Measurements from ENCODE around the gene MED7.

MED7 gene

GRCh38 chr5:157137691-157138090, 5.0 kb downstream of the MED7 start:
- no peaks in the 10 kb centered on the region for H3K27me3 ChIP-seq (ENCODE audit: control insufficient read depth in 1 of 2, insufficient read depth in 2 of 2, low read length in 2 of 2)
- H3K4me3 ChIP-seq (ENCODE audit: low read depth in 1 of 2, low read length in 2 of 2) = no peak overlapping the region
- no peak overlapping the region for H3K27ac ChIP-seq (ENCODE audit: low read depth, low read length)
- no peaks in the 10 kb centered on the region for H3K9me3 ChIP-seq (ENCODE audit: control insufficient read depth in 1 of 2, low read length in 2 of 2)
- H3K4me1 ChIP-seq (ENCODE audit: control insufficient read depth in 1 of 2, insufficient read depth in 2 of 2, low read length in 2 of 2) = peaks cover 0 to 13% of the 10 kb centered on the region in 2 donors
- peaks cover 4 to 22% of the 10 kb centered on the region in 2 donors for H3K36me3 ChIP-seq (ENCODE audit: control insufficient read depth in 1 of 2, insufficient read depth in 2 of 2, low read length in 2 of 2)
- no peak overlapping the region for H3K9ac ChIP-seq (ENCODE audit: low read depth in 1 of 2, low read length in 2 of 2)

DNA sequence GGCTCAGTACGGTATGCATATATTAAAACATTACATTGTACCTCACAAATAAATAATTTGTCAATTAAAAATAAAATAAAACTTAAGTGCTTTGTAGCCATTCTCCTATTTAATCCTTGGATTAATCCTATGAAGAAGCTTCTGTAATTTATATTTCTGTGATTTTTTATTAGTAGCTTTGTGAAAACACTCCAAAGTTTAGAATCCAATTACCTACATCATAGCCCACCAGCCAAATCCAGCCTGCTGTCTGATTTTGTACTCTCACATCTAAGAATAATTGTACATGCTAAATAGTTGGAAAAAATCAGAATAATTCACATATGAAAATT, 10.4 kb downstream of the MED7 start:
- H3K9me3 ChIP-seq (ENCODE audit: control insufficient read depth in 1 of 2, low read length in 2 of 2) = no peaks in the 10 kb centered on the region
- no peaks in the 10 kb centered on the region for H3K27me3 ChIP-seq (ENCODE audit: control insufficient read depth in 1 of 2, insufficient read depth in 2 of 2, low read length in 2 of 2)
- H3K4me1 ChIP-seq (ENCODE audit: control insufficient read depth in 1 of 2, insufficient read depth in 2 of 2, low read length in 2 of 2) = no peaks in the 10 kb centered on the region
- H3K36me3 ChIP-seq (ENCODE audit: control insufficient read depth in 1 of 2, insufficient read depth in 2 of 2, low read length in 2 of 2) = peaks cover 0 to 6% of the 10 kb centered on the region in 2 donors
- no peak overlapping the region for H3K9ac ChIP-seq (ENCODE audit: low read depth in 1 of 2, low read length in 2 of 2)
- H3K4me3 ChIP-seq (ENCODE audit: low read depth in 1 of 2, low read length in 2 of 2) = no peak overlapping the region
- H3K27ac ChIP-seq (ENCODE audit: low read depth, low read length) = no peak overlapping the region

- Histone ChIP-seq H3K27ac (ENCODE audit: low read depth, low read length) (no peak overlapping the region), H3K27me3 (ENCODE audit: control insufficient read depth in 1 of 2, insufficient read depth in 2 of 2, low read length in 2 of 2) (no peaks in the 10 kb centered on the region), H3K36me3 (ENCODE audit: control insufficient read depth in 1 of 2, insufficient read depth in 2 of 2, low read length in 2 of 2) (no peaks in the 10 kb centered on the region), H3K9ac (ENCODE audit: low read depth in 1 of 2, low read length in 2 of 2) (no peak overlapping the region), H3K9me3 (ENCODE audit: control insufficient read depth in 1 of 2, low read length in 2 of 2) (no peaks in the 10 kb centered on the region), H3K4me3 (ENCODE audit: low read depth in 1 of 2, low read length in 2 of 2) (no peak overlapping the region), H3K4me1 (ENCODE audit: control insufficient read depth in 1 of 2, insufficient read depth in 2 of 2, low read length in 2 of 2) (no peaks in the 10 kb centered on the region)
These were observed 11.7 kb downstream of the MED7 start for GRCh38 chr5:157130925-157131324.

GRCh38 chr5:157121709-157122108, 21.0 kb downstream of the MED7 start:
- Histone ChIP-seq H3K4me3 (ENCODE audit: low read depth in 1 of 2, low read length in 2 of 2) (no peak overlapping the region), H3K9ac (ENCODE audit: low read depth in 1 of 2, low read length in 2 of 2) (no peak overlapping the region), H3K36me3 (ENCODE audit: control insufficient read depth in 1 of 2, insufficient read depth in 2 of 2, low read length in 2 of 2) (no peaks in the 10 kb centered on the region), H3K9me3 (ENCODE audit: control insufficient read depth in 1 of 2, low read length in 2 of 2) (peaks cover 0 to 4% of the 10 kb centered on the region in 2 donors), H3K27ac (ENCODE audit: low read depth, low read length) (no peak overlapping the region), H3K4me1 (ENCODE audit: control insufficient read depth in 1 of 2, insufficient read depth in 2 of 2, low read length in 2 of 2) (no peaks in the 10 kb centered on the region), H3K27me3 (ENCODE audit: control insufficient read depth in 1 of 2, insufficient read depth in 2 of 2, low read length in 2 of 2) (no peaks in the 10 kb centered on the region)

GRCh38 chr5:157120102-157120501, 22.6 kb downstream of the MED7 start:
- no peak overlapping the region for H3K27ac ChIP-seq (ENCODE audit: low read depth, low read length)
- H3K4me1 ChIP-seq (ENCODE audit: control insufficient read depth in 1 of 2, insufficient read depth in 2 of 2, low read length in 2 of 2) = no peaks in the 10 kb centered on the region
- peaks cover 0 to 4% of the 10 kb centered on the region in 2 donors for H3K9me3 ChIP-seq (ENCODE audit: control insufficient read depth in 1 of 2, low read length in 2 of 2)
- no peaks in the 10 kb centered on the region for H3K27me3 ChIP-seq (ENCODE audit: control insufficient read depth in 1 of 2, insufficient read depth in 2 of 2, low read length in 2 of 2)
- H3K9ac ChIP-seq (ENCODE audit: low read depth in 1 of 2, low read length in 2 of 2) = no peak overlapping the region
- H3K36me3 ChIP-seq (ENCODE audit: control insufficient read depth in 1 of 2, insufficient read depth in 2 of 2, low read length in 2 of 2) = no peaks in the 10 kb centered on the region
- no peak overlapping the region for H3K4me3 ChIP-seq (ENCODE audit: low read depth in 1 of 2, low read length in 2 of 2)

GRCh38 chr5:157116483-157116954, 26.1 kb downstream of the MED7 start:
- Histone ChIP-seq H3K9ac (ENCODE audit: low read depth in 1 of 2, low read length in 2 of 2) (no peak overlapping the region), H3K27me3 (ENCODE audit: control insufficient read depth in 1 of 2, insufficient read depth in 2 of 2, low read length in 2 of 2) (no peaks in the 10 kb centered on the region), H3K36me3 (ENCODE audit: control insufficient read depth in 1 of 2, insufficient read depth in 2 of 2, low read length in 2 of 2) (no peaks in the 10 kb centered on the region), H3K9me3 (ENCODE audit: control insufficient read depth in 1 of 2, low read length in 2 of 2) (peaks cover 0 to 4% of the 10 kb centered on the region in 2 donors), H3K4me3 (ENCODE audit: low read depth in 1 of 2, low read length in 2 of 2) (no peak overlapping the region), H3K27ac (ENCODE audit: low read depth, low read length) (no peak overlapping the region), H3K4me1 (ENCODE audit: control insufficient read depth in 1 of 2, insufficient read depth in 2 of 2, low read length in 2 of 2) (no peaks in the 10 kb centered on the region)

- Histone ChIP-seq H3K9ac (ENCODE audit: low read depth in 1 of 2, low read length in 2 of 2) (no peak overlapping the region), H3K9me3 (ENCODE audit: control insufficient read depth in 1 of 2, low read length in 2 of 2) (no peaks in the 10 kb centered on the region), H3K4me1 (ENCODE audit: control insufficient read depth in 1 of 2, insufficient read depth in 2 of 2, low read length in 2 of 2) (no peaks in the 10 kb centered on the region), H3K27me3 (ENCODE audit: control insufficient read depth in 1 of 2, insufficient read depth in 2 of 2, low read length in 2 of 2) (no peaks in the 10 kb centered on the region), H3K27ac (ENCODE audit: low read depth, low read length) (no peak overlapping the region), H3K36me3 (ENCODE audit: control insufficient read depth in 1 of 2, insufficient read depth in 2 of 2, low read length in 2 of 2) (no peaks in the 10 kb centered on the region), H3K4me3 (ENCODE audit: low read depth in 1 of 2, low read length in 2 of 2) (no peak overlapping the region)
These were observed 27.2 kb downstream of the MED7 start for GRCh38 chr5:157115502-157115901.

DNA sequence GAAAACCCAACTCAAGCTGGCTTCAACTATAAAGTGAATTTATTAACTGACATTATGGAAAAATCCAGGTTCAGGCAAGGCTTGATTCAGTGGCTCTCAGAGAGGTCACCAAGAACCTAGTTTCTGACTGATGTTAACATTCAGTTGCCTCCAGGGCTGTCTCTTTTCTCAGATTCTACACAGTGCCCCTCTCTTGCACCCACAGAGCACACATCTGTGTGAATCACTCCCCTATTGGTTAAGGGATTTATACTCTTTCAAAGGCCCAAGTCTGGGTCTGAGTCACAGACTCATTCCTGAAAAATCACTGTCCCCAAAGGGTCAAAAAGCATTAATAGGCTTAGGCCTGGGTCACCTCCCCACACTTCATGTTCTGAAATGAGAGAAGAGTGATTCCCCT, 27.7 kb downstream of the MED7 start:
- Histone ChIP-seq H3K27me3 (ENCODE audit: control insufficient read depth in 1 of 2, insufficient read depth in 2 of 2, low read length in 2 of 2) (no peaks in the 10 kb centered on the region), H3K4me3 (ENCODE audit: low read depth in 1 of 2, low read length in 2 of 2) (no peak overlapping the region), H3K27ac (ENCODE audit: low read depth, low read length) (no peak overlapping the region), H3K9ac (ENCODE audit: low read depth in 1 of 2, low read length in 2 of 2) (no peak overlapping the region), H3K9me3 (ENCODE audit: control insufficient read depth in 1 of 2, low read length in 2 of 2) (no peaks in the 10 kb centered on the region), H3K36me3 (ENCODE audit: control insufficient read depth in 1 of 2, insufficient read depth in 2 of 2, low read length in 2 of 2) (no peaks in the 10 kb centered on the region), H3K4me1 (ENCODE audit: control insufficient read depth in 1 of 2, insufficient read depth in 2 of 2, low read length in 2 of 2) (no peaks in the 10 kb centered on the region)

DNA sequence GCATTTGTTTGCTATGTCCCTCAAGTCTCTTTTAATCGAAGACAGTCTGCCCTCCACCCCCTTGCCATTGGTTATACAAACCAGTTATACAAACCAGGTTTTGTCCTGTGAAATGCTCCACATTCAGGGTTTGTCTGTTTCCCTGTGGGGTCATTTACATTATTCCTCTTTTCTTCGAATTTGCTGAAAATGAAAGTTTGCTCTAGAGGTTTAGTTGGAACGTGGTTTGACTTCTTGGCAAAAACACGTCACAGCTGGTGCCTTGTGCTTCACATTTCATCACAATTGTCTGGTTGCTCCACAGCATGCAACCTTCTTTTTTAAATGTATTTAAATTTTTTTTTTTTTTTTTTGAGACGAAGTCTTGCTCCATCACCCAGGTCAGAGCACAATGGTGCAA, 29.7 kb downstream of the MED7 start:
- Histone ChIP-seq H3K9ac (ENCODE audit: low read depth in 1 of 2, low read length in 2 of 2) (no peak overlapping the region), H3K27ac (ENCODE audit: low read depth, low read length) (no peak overlapping the region)

GRCh38 chr5:157109744-157110143, 32.9 kb downstream of the MED7 start:
- H3K9me3 ChIP-seq (ENCODE audit: control insufficient read depth in 1 of 2, low read length in 2 of 2) = no peaks in the 10 kb centered on the region
- H3K36me3 ChIP-seq (ENCODE audit: control insufficient read depth in 1 of 2, insufficient read depth in 2 of 2, low read length in 2 of 2) = no peaks in the 10 kb centered on the region
- no peak overlapping the region for H3K27ac ChIP-seq (ENCODE audit: low read depth, low read length)
- H3K4me1 ChIP-seq (ENCODE audit: control insufficient read depth in 1 of 2, insufficient read depth in 2 of 2, low read length in 2 of 2) = no peaks in the 10 kb centered on the region
- H3K9ac ChIP-seq (ENCODE audit: low read depth in 1 of 2, low read length in 2 of 2) = no peak overlapping the region
- no peak overlapping the region for H3K4me3 ChIP-seq (ENCODE audit: low read depth in 1 of 2, low read length in 2 of 2)
- no peaks in the 10 kb centered on the region for H3K27me3 ChIP-seq (ENCODE audit: control insufficient read depth in 1 of 2, insufficient read depth in 2 of 2, low read length in 2 of 2)

More for the DNA sequence above, 29.7 kb downstream of the MED7 start:
- Histone ChIP-seq H3K4me3 (ENCODE audit: low read depth in 1 of 2, low read length in 2 of 2) (no peak overlapping the region), H3K27me3 (ENCODE audit: control insufficient read depth in 1 of 2, insufficient read depth in 2 of 2, low read length in 2 of 2) (no peaks in the 10 kb centered on the region), H3K9me3 (ENCODE audit: control insufficient read depth in 1 of 2, low read length in 2 of 2) (no peaks in the 10 kb centered on the region), H3K4me1 (ENCODE audit: control insufficient read depth in 1 of 2, insufficient read depth in 2 of 2, low read length in 2 of 2) (no peaks in the 10 kb centered on the region), H3K36me3 (ENCODE audit: control insufficient read depth in 1 of 2, insufficient read depth in 2 of 2, low read length in 2 of 2) (no peaks in the 10 kb centered on the region)

DNA sequence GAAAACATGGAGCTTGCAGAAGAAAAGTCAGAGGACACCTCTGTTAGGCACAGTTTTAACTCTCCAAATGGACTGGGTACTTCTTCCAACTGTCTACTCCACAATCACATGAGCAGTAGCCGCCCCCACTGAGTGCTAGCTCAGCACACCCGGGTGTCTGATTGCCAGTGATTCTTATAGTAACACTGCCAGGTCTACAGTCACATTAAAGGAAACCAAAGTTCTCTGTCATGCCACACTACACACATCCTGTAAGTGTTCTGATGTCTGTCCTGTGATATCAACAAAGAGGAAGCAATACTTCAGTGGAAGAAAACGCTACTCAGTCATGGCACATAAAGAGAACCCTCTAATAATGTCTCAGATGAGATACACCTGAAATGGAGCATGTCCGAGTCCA, 33.7 kb downstream of the MED7 start, which contains the start of gene HAVCR2:
Gene HAVCR2 (minus strand): TSS at position 69 of the 400 bp plus-strand sequence. CDS start 61 bp downstream, at position 8.
- H3K4me3 ChIP-seq (ENCODE audit: low read depth in 1 of 2, low read length in 2 of 2) = peak within 1 kb of the TSS; percentile 27 to 32
- H3K27ac ChIP-seq (ENCODE audit: low read depth, low read length) = peak within 1 kb of the TSS; percentile 26
- H3K9me3 ChIP-seq (ENCODE audit: control insufficient read depth in 1 of 2, low read length in 2 of 2) = no peaks in the 10 kb centered on the region

More for the DNA sequence above, 33.7 kb downstream of the MED7 start, which contains the start of gene HAVCR2:
- Histone ChIP-seq H3K4me1 (ENCODE audit: control insufficient read depth in 1 of 2, insufficient read depth in 2 of 2, low read length in 2 of 2) (no peaks in the 10 kb centered on the region), H3K27me3 (ENCODE audit: control insufficient read depth in 1 of 2, insufficient read depth in 2 of 2, low read length in 2 of 2) (no peaks in the 10 kb centered on the region), H3K36me3 (ENCODE audit: control insufficient read depth in 1 of 2, insufficient read depth in 2 of 2, low read length in 2 of 2) (no peaks in the 10 kb centered on the region), H3K9ac (ENCODE audit: low read depth in 1 of 2, low read length in 2 of 2) (peak within 1 kb of the TSS in 1 of 2 donors; percentile 21)
